T47D (cell line): Measurements from ENCODE around the gene DOCK9.

Source experiments
- DNase-seq, 2 experiments: peaks; one replicate each; pipeline versions ENCODE4 v3.0.0 to v3.0.0-alpha.2; 2011 to 2012; ENCODE audit warnings: low read depth in 1 of 2, low spot score in 1 of 2
- JUND ChIP-seq: IDR thresholded peaks from 2 replicates; pipeline ENCODE4 v1.6.1; 2012; ENCODE audit warnings: low read depth
- in situ Hi-C: cut with HindIII; loops from 2 replicates; pipeline ENCODE4 v1.10.0; 2016; ENCODE audit warnings: low sequenced_read_pairs, low pct_unique_long_range_greater_than_20kb

DOCK9 gene

DNA sequence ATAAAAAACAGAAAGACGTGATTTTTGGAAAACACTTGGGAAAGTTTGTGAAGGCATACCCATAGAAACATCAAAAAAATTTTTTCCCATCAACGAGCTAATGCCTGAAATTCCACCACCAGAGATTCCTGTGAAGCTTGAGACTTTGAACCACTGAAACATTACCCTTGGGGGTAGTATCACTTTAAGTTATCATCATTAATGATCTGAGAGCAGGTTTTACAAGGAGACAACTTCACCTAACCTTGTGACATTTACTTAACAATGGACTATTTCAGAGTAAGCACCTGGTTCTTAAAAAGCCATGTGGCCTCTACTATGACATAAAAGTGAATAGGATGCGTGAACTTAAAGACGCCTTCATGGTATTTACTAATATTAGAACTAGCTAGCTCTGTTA lies 51.9 kb downstream of the DOCK9 start:
- no peak for TF ChIP-seq JUND
- DNase-seq = peak in 1 of 2 experiments; percentile 13
- in situ Hi-C loops = no loop called here

- no peak for TF ChIP-seq JUND
- DNase-seq = no peak
- in situ Hi-C loops = no loop called here
Observed at GRCh38 chr13:98923641-98924397, 54.0 kb downstream of the DOCK9 start.

- TF ChIP-seq JUND = no peak
- in situ Hi-C loops = no loop called here
- no peak for DNase-seq
Observed at GRCh38 chr13:98922306-98922705, 55.6 kb downstream of the DOCK9 start.

DNA sequence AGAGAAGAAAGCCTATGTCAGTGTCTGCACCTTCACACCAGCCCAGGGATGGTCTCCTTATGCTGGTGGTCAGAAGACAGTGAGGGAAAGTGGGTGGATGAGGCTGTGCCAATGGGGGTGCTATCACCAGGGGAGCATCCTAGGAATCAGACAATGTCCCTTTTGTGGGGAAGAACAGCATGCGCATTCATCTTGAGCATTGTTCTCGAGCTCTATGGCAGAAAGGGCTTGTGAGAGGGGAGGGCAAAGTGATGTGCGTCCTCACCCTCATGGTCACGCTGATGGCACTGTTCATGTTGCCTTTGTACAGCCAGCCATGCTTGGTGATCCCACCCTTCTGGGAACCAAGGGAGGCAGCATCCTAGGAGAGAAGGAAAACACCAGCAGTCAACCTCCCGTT lies 56.1 kb downstream of the DOCK9 start:
- TF ChIP-seq JUND = no peak
- in situ Hi-C loops = no loop called here
- no peak for DNase-seq

GRCh38 chr13:98921015-98921580 lies 56.8 kb downstream of the DOCK9 start:
- DNase-seq = no peak
- TF ChIP-seq JUND = no peak
- in situ Hi-C loops = no loop called here

- no peak for DNase-seq
- no peak for TF ChIP-seq JUND
- in situ Hi-C loops = no loop called here
Observed at GRCh38 chr13:98919566-98919965, 58.3 kb downstream of the DOCK9 start.

DNA sequence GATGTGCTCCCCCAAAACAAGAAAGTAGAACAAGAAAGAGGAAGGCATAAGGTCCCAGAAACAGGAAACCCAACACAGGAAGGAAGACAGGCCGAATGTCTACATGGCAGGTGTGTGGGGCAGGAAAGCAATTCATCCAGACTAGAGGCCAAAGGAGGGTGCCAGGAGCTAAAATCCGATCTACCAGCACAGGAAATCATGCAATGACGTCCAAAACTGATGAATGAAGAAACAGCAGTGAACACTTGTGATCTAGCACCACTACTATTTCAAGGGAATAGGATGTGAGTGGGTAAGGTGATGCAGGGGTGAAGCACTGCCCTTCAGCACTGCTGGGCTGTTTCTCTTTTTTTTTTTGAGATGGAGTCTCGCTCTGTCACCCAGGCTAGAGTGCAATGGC lies 59.1 kb downstream of the DOCK9 start:
- no peak for DNase-seq
- TF ChIP-seq JUND = no peak
- in situ Hi-C loops = no loop called here

- no peak for DNase-seq
- in situ Hi-C loops = no loop called here
- no peak for TF ChIP-seq JUND
Observed at GRCh38 chr13:98917116-98917515, 60.7 kb downstream of the DOCK9 start.

GRCh38 chr13:98916403-98916802 lies 61.5 kb downstream of the DOCK9 start:
- no peak for DNase-seq
- in situ Hi-C loops = no loop called here
- TF ChIP-seq JUND = no peak

GRCh38 chr13:98915981-98916380 lies 61.9 kb downstream of the DOCK9 start:
- TF ChIP-seq JUND = no peak
- no peak for DNase-seq
- in situ Hi-C loops = no loop called here

DNA sequence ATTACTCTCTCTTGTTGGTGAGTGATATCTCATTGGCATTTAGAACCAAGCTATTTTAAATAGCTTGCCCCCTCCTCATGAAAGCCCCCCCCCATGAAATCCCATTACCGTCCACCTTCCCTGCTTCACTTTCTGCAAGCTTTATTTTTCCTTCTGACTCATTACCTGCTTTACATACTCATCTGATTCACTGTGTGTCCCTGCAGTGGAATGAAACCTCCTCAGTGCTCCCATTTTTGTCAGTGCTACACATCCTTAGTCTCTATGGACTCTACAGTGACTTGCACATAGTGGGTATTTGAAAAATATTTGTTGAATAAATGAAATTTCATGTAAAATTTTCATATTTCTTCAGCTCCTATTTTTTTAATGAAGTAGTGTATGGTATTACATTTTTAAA lies 62.3 kb downstream of the DOCK9 start:
- no peak for DNase-seq
- TF ChIP-seq JUND = no peak
- in situ Hi-C loops = no loop called here

DNA sequence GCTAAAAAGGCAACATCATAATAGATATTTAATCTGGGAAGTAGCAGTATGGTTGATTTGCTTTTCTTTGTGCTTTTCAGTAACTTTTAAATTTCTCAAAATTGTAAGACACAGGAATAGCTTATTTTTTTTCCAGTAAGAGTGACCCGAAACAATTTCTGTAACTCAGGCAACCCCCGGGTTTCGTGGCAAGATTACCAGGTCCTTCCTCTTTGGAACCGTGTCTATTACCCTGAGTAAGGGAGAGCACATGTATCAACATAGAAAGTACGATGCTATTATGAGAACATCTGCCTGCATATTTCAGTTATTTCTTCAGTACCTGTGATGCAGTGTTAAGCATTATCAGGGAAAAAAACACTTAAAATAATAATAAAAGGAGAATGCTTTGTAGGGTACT lies 64.1 kb downstream of the DOCK9 start:
- no peak for DNase-seq
- in situ Hi-C loops = no loop called here
- no peak for TF ChIP-seq JUND

- no peak for TF ChIP-seq JUND
- no peak for DNase-seq
- in situ Hi-C loops = no loop called here
Observed at GRCh38 chr13:98912846-98913245, 65.0 kb downstream of the DOCK9 start.

GRCh38 chr13:98910501-98910951 lies 67.3 kb downstream of the DOCK9 start:
- no peak for TF ChIP-seq JUND
- no peak for DNase-seq
- in situ Hi-C loops = no loop called here
